Measurements from ENCODE around the gene AP3S1.

Gene AP3S1

DNA sequence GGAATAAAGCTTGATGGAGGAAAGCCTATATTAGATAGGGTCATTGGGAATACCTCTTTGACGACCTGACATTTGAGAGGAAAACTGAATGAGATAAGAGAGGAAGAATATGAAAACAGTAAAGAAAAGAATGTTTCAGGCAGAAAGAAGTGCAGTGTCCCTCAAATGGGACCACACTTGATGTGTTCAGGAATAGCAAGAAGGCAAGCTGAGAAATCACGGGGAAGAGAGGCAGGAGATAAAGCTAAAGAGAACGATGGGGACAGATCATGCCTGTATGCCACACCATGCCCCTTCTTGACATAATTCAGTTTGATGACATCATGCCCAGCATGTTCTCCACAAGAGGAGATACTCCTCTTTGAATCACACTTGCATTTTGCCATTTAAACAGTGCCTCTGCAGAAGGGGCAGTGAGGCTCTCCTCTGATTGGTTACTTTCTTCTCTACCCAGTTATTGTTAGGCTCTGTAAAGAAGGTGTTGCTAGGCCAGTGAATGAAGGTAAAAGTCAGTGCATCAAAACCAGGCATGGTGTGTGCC lies 7.6 kb downstream of the AP3S1 start (continued):
- TF ChIP-seq ZNF394 (tag by site-specific recombination; IDR thresholded peaks at IDR 0.05; ENCODE audit: borderline replicate concordance) (peak; percentile 90), MEIS1 (CRISPR knock-in tag; IDR thresholded peaks at IDR 0.05; ENCODE audit: borderline replicate concordance) (no peak), ZNF335 (tag by site-specific recombination; conservative IDR thresholded peaks at IDR 0.05) (peak; percentile 40), ZNF211 (tag by site-specific recombination; IDR thresholded peaks at IDR 0.05; ENCODE audit: low read depth) (no peak), OSR2 (tag by site-specific recombination; IDR thresholded peaks at IDR 0.05) (no peak), ZBTB21 (tag by site-specific recombination; IDR thresholded peaks at IDR 0.05) (peak; percentile 89), ATF2 (tag by site-specific recombination; IDR thresholded peaks at IDR 0.05; ENCODE audit: low read depth) (peak; percentile 90), SP3 (tag by site-specific recombination; IDR thresholded peaks at IDR 0.05) (0 out of 2 replicates have a peak, but pooled peaks have one; percentile 8), ZNF548 (tag by site-specific recombination; IDR thresholded peaks at IDR 0.05) (no peak), WT1 (tag by site-specific recombination; IDR thresholded peaks at IDR 0.05) (peak; percentile 44; the same call in 1 of the 2 replicates), ZNF404 (tag by site-specific recombination; IDR thresholded peaks at IDR 0.05) (no peak), ZNF692 (tag by site-specific recombination; IDR thresholded peaks at IDR 0.05) (0 out of 2 replicates have a peak, but pooled peaks have one; percentile 49), SP2 (tag by site-specific recombination; IDR thresholded peaks at IDR 0.05) (0 out of 2 replicates have a peak, but pooled peaks have one; percentile 8), ZNF214 (tag by site-specific recombination; IDR thresholded peaks at IDR 0.05; ENCODE audit: borderline replicate concordance) (no peak)

GRCh38 chr5:115850744-115851416 lies 9.1 kb downstream of the AP3S1 start:
- TF ChIP-seq, protein P1, sequence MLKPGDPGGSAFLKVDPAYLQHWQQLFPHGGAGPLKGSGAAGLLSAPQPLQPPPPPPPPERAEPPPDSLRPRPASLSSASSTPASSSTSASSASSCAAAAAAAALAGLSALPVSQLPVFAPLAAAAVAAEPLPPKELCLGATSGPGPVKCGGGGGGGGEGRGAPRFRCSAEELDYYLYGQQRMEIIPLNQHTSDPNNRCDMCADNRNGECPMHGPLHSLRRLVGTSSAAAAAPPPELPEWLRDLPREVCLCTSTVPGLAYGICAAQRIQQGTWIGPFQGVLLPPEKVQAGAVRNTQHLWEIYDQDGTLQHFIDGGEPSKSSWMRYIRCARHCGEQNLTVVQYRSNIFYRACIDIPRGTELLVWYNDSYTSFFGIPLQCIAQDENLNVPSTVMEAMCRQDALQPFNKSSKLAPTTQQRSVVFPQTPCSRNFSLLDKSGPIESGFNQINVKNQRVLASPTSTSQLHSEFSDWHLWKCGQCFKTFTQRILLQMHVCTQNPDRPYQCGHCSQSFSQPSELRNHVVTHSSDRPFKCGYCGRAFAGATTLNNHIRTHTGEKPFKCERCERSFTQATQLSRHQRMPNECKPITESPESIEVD (tag by site-specific recombination; IDR thresholded peaks at IDR 0.05): 0 out of 2 replicates have a peak, but pooled peaks have one; percentile 15
- TF ChIP-seq, protein P2, sequence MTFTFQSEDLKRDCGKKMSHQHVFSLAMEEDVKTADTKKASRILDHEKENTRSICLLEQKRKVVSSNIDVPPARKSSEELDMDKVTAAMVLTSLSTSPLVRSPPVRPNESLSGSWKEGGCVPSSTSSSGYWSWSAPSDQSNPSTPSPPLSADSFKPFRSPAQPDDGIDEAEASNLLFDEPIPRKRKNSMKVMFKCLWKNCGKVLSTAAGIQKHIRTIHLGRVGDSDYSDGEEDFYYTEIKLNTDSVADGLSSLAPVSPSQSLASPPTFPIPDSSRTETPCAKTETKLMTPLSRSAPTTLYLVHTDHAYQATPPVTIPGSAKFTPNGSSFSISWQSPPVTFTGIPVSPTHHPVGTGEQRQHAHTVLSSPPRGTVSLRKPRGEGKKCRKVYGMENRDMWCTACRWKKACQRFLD (tag by site-specific recombination; IDR thresholded peaks at IDR 0.05): no peak
- H3K4me1 ChIP-seq (ENCODE audit: control insufficient read depth, insufficient read depth, low read length): peaks cover 20% of the 10 kb centered on the region
- H3K36me3 ChIP-seq (ENCODE audit: control insufficient read depth in 2 of 2, insufficient read depth in 1 of 2, low read length in 2 of 2): no peaks in the 10 kb centered on the region
- ChIA-PET CTCF (interaction anchor here (0.6 kb wide), 1 partner anchor 216 kb away, joined by 3 read pairs; no protein-coding TSS in a partner anchor), POLR2A (no interaction called here)
- no peak overlapping the region for H3K27ac ChIP-seq (ENCODE audit: extremely low read depth, low read depth, low read length)
- no peak overlapping the region for H3K4me3 ChIP-seq (ENCODE audit: low read depth, low read length)
- no peaks in the 10 kb centered on the region for H3K9me3 ChIP-seq (ENCODE audit: control insufficient read depth, insufficient read depth, low read depth, low read length)

GRCh38 chr5:115854139-115854538 lies 12.4 kb downstream of the AP3S1 start:
- Histone ChIP-seq H3K9me3 (ENCODE audit: control insufficient read depth, insufficient read depth, low read depth, low read length) (no peaks in the 10 kb centered on the region), H3K4me3 (ENCODE audit: low read depth, low read length) (no peak overlapping the region), H3K4me1 (ENCODE audit: control insufficient read depth, insufficient read depth, low read length) (peaks cover 30% of the 10 kb centered on the region), H3K36me3 (ENCODE audit: control insufficient read depth in 2 of 2, insufficient read depth in 1 of 2, low read length in 2 of 2) (no peaks in the 10 kb centered on the region), H3K27ac (ENCODE audit: extremely low read depth, low read depth, low read length) (no peak overlapping the region)
- ChIA-PET CTCF (no interaction called here), POLR2A (no interaction called here)
- TF ChIP-seq ZNF580 (tag by site-specific recombination; IDR thresholded peaks at IDR 0.05): no peak
- TF ChIP-seq, protein P3, sequence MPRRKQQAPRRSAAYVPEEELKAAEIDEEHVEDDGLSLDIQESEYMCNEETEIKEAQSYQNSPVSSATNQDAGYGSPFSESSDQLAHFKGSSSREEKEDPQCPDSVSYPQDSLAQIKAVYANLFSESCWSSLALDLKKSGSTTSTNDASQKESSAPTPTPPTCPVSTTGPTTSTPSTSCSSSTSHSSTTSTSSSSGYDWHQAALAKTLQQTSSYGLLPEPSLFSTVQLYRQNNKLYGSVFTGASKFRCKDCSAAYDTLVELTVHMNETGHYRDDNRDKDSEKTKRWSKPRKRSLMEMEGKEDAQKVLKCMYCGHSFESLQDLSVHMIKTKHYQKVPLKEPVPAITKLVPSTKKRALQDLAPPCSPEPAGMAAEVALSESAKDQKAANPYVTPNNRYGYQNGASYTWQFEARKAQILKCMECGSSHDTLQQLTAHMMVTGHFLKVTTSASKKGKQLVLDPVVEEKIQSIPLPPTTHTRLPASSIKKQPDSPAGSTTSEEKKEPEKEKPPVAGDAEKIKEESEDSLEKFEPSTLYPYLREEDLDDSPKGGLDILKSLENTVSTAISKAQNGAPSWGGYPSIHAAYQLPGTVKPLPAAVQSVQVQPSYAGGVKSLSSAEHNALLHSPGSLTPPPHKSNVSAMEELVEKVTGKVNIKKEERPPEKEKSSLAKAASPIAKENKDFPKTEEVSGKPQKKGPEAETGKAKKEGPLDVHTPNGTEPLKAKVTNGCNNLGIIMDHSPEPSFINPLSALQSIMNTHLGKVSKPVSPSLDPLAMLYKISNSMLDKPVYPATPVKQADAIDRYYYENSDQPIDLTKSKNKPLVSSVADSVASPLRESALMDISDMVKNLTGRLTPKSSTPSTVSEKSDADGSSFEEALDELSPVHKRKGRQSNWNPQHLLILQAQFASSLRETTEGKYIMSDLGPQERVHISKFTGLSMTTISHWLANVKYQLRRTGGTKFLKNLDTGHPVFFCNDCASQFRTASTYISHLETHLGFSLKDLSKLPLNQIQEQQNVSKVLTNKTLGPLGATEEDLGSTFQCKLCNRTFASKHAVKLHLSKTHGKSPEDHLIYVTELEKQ (tag by site-specific recombination; IDR thresholded peaks at IDR 0.05; ENCODE audit: borderline replicate concordance): no peak
- no peak for TF ChIP-seq ZIC2 (tag by site-specific recombination; IDR thresholded peaks at IDR 0.05)
- no peak for TF ChIP-seq TRIM28 (IDR thresholded peaks at IDR 0.05; ENCODE audit: borderline replicate concordance, low read length)
- TF ChIP-seq ZNF132 (tag by site-specific recombination; IDR thresholded peaks at IDR 0.05; ENCODE audit: borderline replicate concordance): no peak
- no peak for TF ChIP-seq ZFP41 (tag by site-specific recombination; IDR thresholded peaks at IDR 0.05; ENCODE audit: borderline replicate concordance)
- no peak for TF ChIP-seq ZNF324 (tag by site-specific recombination; IDR thresholded peaks at IDR 0.05)

All from HEK293 (cell line).